ENCODE measurements around the gene CDK5RAP2.

DNA sequence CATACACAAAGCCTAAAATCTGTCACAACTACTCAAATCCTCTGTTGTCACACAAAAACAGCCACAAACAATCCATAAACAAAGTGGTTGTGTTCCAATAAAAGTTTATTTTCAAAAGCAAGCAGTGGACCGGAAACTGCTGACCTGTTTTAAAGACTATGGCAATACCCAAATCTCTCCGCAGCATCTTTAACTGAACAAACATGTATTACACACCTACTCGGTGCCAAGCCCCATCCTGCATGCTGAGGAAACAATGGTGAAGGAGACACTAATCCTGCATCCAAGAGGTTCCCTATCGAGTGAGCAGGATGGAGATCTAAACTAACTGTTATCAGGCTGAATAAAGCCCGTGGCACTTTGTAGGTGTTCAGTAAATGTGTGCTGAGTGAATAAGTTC lies 11.2 kb downstream of the CDK5RAP2 start:
- TF ChIP-seq, protein P1, sequence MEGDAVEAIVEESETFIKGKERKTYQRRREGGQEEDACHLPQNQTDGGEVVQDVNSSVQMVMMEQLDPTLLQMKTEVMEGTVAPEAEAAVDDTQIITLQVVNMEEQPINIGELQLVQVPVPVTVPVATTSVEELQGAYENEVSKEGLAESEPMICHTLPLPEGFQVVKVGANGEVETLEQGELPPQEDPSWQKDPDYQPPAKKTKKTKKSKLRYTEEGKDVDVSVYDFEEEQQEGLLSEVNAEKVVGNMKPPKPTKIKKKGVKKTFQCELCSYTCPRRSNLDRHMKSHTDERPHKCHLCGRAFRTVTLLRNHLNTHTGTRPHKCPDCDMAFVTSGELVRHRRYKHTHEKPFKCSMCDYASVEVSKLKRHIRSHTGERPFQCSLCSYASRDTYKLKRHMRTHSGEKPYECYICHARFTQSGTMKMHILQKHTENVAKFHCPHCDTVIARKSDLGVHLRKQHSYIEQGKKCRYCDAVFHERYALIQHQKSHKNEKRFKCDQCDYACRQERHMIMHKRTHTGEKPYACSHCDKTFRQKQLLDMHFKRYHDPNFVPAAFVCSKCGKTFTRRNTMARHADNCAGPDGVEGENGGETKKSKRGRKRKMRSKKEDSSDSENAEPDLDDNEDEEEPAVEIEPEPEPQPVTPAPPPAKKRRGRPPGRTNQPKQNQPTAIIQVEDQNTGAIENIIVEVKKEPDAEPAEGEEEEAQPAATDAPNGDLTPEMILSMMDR (IDR thresholded peaks at IDR 0.05) = no peak
- no peak for TF ChIP-seq POLR2A (IDR thresholded peaks at IDR 0.05)

All from Peyer's patch (tissue), 4 donors.